ENCODE results near the gene MCOLN1.

- TF ChIP-seq POLR2AphosphoS5 (IDR thresholded peaks at IDR 0.05), result no peak
- TF ChIP-seq POLR2A (IDR thresholded peaks at IDR 0.05), result no peak
- no peak for TF ChIP-seq CTCF (IDR thresholded peaks at IDR 0.05)
- no peak for TF ChIP-seq EP300 (IDR thresholded peaks at IDR 0.05)
Observed at GRCh38 chr19:7544626-7545025, 22.2 kb downstream of the MCOLN1 start.

Data from gastroesophageal sphincter (tissue), 3 donors.